ENCODE measurements around the gene FOSL2.

The FOSL2 gene

DNA sequence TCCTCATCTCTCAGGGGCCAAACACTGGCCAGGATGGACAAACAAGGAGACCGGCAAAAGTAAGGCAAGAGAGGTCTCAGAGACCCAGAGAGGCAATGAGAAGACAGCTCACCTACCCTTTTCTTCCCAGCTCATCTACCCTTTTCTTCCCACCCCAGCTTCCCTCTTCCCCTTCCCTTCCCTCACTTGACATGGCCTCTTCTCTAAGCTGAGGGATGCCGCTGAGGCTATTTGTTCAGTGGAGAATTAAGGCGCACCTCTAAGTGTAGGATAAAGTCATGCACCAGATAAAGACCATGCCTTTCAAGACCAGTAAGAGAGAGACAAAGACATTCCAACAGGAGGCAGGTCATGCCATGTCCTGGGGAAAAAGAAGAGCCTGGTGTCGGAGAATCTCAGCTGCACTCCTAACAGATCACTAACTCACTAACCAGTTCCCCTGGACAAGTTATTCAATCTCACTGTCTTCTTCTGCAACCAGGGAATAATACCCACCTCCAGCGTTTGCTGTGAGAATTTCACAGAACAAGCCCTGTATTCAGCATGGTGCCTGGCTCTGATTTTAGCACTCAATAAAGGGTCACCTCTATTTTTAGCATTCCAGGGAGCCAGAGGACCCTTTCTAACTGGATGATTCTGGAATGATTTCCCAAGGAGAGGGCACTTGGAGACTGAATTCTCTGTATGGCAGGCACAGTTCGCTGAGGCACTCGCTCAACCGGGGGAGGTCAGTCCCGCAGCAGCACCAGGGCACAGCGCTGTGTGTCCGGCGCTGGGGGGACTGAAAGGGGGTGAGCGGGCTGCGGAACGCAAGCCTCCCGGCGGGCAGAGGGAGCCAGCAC lies 3.0 kb upstream of the FOSL2 start:
- Histone ChIP-seq H3K4me2 (ENCODE audit: insufficient read depth, low read length) (peak overlapping the region; percentile 96), H3K4me1 (ENCODE audit: insufficient read depth, low read length) (peaks cover 32% of the 10 kb centered on the region), H3K27me3 (ENCODE audit: insufficient read depth, low read length, poor library complexity) (peaks cover 10% of the 10 kb centered on the region), H2AFZ (ENCODE audit: low read depth, low read length) (peak overlapping the region; percentile 81; the same call in 1 of the 2 replicates), H3K9ac (ENCODE audit: low read depth, low read length) (peak overlapping the region; percentile 84), H3K4me3 (ENCODE audit: low read depth in 1 of 2, low read length in 2 of 2) (peak overlapping the region in 1 of 2 experiments; percentile 69; a peak in 2 of 4 replicates), H3K27ac (ENCODE audit: low read length) (no peak overlapping the region), H3K9me3 (ENCODE audit: insufficient read depth, low read length, severe bottlenecking) (no peaks in the 10 kb centered on the region), H4K20me1 (ENCODE audit: insufficient read depth, low read length) (no peaks in the 10 kb centered on the region; the same call in 1 of the 2 replicates), H3K79me2 (ENCODE audit: insufficient read depth, low read length) (0 out of 2 replicates have a peak, but pooled peaks cover 3% of the 10 kb centered on the region), H3K36me3 (ENCODE audit: insufficient read depth, low read length) (no peaks in the 10 kb centered on the region)
- TF ChIP-seq, protein P1, sequence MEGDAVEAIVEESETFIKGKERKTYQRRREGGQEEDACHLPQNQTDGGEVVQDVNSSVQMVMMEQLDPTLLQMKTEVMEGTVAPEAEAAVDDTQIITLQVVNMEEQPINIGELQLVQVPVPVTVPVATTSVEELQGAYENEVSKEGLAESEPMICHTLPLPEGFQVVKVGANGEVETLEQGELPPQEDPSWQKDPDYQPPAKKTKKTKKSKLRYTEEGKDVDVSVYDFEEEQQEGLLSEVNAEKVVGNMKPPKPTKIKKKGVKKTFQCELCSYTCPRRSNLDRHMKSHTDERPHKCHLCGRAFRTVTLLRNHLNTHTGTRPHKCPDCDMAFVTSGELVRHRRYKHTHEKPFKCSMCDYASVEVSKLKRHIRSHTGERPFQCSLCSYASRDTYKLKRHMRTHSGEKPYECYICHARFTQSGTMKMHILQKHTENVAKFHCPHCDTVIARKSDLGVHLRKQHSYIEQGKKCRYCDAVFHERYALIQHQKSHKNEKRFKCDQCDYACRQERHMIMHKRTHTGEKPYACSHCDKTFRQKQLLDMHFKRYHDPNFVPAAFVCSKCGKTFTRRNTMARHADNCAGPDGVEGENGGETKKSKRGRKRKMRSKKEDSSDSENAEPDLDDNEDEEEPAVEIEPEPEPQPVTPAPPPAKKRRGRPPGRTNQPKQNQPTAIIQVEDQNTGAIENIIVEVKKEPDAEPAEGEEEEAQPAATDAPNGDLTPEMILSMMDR (IDR thresholded peaks at IDR 0.05; ENCODE audit: borderline replicate concordance, extremely low read depth, low read length, poor library complexity, severe bottlenecking), result no peak
- no peak for TF ChIP-seq EZH2 (IDR thresholded peaks at IDR 0.05; ENCODE audit: borderline replicate concordance, low read depth, low read length, severe bottlenecking)
- DNase-seq (no peak), ATAC-seq (ENCODE audit: insufficient read depth, low read depth) (no peak)

DNA sequence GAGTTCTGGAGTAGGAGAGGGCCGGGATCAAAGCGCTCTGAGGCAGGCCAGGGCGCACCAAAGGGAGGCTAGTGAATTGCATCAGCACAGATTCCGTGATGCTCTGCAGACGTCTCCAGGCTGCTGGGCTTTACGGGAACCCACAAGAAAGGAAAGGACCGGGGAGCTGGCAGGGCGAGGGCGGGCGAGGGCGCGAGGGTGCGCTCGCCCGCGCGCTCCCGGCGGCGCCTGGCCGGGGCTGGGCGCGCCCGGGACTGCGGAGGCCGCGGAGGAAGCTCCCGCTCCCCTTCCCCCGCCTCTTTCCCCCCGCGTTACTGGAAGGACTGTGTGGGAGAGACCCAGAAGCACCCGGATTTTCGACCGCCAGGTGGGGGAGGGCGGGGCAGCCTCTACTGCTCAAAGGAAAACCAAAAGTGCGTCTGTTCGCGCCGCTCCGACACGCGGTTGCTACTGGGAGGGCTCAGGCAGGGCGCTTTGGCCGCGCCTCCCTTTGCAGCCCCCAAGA lies 2.4 kb upstream of the FOSL2 start:
- H3K9ac ChIP-seq (ENCODE audit: low read depth, low read length), result peak overlapping the region; percentile 84
- H3K4me1 ChIP-seq (ENCODE audit: insufficient read depth, low read length), result peaks cover 39% of the 10 kb centered on the region
- H3K36me3 ChIP-seq (ENCODE audit: insufficient read depth, low read length), result no peaks in the 10 kb centered on the region
- peak; percentile 91 for DNase-seq
- peak overlapping the region; percentile 31 to 69 for H3K4me3 ChIP-seq (ENCODE audit: low read depth in 1 of 2, low read length in 2 of 2)
- peak overlapping the region; percentile 96 for H3K4me2 ChIP-seq (ENCODE audit: insufficient read depth, low read length)
- H3K79me2 ChIP-seq (ENCODE audit: insufficient read depth, low read length), result peaks cover 3% of the 10 kb centered on the region; the same call in 1 of the 2 replicates
- H3K9me3 ChIP-seq (ENCODE audit: insufficient read depth, low read length, severe bottlenecking), result no peaks in the 10 kb centered on the region
- H4K20me1 ChIP-seq (ENCODE audit: insufficient read depth, low read length), result peaks cover 5% of the 10 kb centered on the region; the same call in 1 of the 2 replicates
- ATAC-seq (ENCODE audit: insufficient read depth, low read depth), result peak; percentile 51
- H3K27me3 ChIP-seq (ENCODE audit: insufficient read depth, low read length, poor library complexity), result peaks cover 10% of the 10 kb centered on the region
- H3K27ac ChIP-seq (ENCODE audit: low read length), result peak overlapping the region; percentile 62
- peak overlapping the region; percentile 81 for H2AFZ ChIP-seq (ENCODE audit: low read depth, low read length)
- TF ChIP-seq EZH2 (IDR thresholded peaks at IDR 0.05; ENCODE audit: borderline replicate concordance, low read depth, low read length, severe bottlenecking), result no peak
- TF ChIP-seq, protein P1 (IDR thresholded peaks at IDR 0.05; ENCODE audit: borderline replicate concordance, extremely low read depth, low read length, poor library complexity, severe bottlenecking), result no peak

DNA sequence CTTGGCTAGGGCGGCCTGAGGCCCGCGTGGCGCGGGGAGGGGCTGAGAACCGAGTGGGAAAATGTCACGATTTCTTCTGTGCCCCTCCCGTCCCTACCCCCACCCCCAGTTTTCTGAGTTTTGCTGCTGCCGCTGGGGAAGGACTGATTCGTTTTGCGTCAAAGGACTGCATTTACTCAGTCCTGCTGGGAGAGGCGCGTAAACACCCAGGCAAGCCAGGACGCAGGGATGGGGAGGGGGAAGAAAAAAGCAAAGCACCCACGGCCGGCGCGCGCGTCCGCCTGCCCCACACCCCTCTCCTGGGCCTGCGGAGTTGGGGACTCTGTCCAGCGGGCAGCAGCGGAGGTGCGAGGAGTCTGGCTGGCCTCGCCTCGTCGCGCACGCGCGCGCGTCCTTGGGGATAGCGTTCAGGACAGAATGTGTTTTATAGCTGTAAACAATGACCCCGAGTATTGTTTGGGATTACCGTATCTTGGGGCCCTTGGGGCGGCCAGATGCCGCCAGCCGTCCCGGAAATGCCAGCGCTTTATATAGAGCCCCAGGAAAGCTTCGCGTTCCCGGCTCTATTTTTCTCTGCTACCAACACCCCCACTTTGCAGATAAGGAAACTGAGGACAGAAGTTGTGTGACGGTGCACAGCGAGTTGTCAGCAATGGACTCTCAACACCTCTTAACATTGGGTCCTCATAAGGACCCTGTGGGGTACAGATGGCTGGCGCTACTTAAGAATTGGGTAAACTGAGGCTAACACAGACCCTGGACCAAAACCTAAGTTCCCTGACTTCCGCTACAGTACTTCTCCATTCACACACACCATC lies 1.7 kb upstream of the FOSL2 start:
- H3K27me3 ChIP-seq (ENCODE audit: insufficient read depth, low read length, poor library complexity), result peaks cover 10% of the 10 kb centered on the region

More for the DNA sequence above, 1.7 kb upstream of the FOSL2 start:
- ATAC-seq (ENCODE audit: insufficient read depth, low read depth), result peak; percentile 1; the same call in 2 of the 3 replicates
- Histone ChIP-seq H3K79me2 (ENCODE audit: insufficient read depth, low read length) (peaks cover 3% of the 10 kb centered on the region; the same call in 1 of the 2 replicates), H2AFZ (ENCODE audit: low read depth, low read length) (peak overlapping the region; percentile 81), H3K4me2 (ENCODE audit: insufficient read depth, low read length) (peak overlapping the region; percentile 96), H3K9ac (ENCODE audit: low read depth, low read length) (peak overlapping the region; percentile 84), H3K4me1 (ENCODE audit: insufficient read depth, low read length) (peaks cover 45% of the 10 kb centered on the region), H3K4me3 (ENCODE audit: low read depth in 1 of 2, low read length in 2 of 2) (peak overlapping the region; percentile 31 to 69), H3K9me3 (ENCODE audit: insufficient read depth, low read length, severe bottlenecking) (no peaks in the 10 kb centered on the region), H4K20me1 (ENCODE audit: insufficient read depth, low read length) (peaks cover 5% of the 10 kb centered on the region; the same call in 1 of the 2 replicates), H3K36me3 (ENCODE audit: insufficient read depth, low read length) (no peaks in the 10 kb centered on the region), H3K27ac (ENCODE audit: low read length) (peak overlapping the region; percentile 62)
- no peak for TF ChIP-seq EZH2 (IDR thresholded peaks at IDR 0.05; ENCODE audit: borderline replicate concordance, low read depth, low read length, severe bottlenecking)
- TF ChIP-seq, protein P1 (IDR thresholded peaks at IDR 0.05; ENCODE audit: borderline replicate concordance, extremely low read depth, low read length, poor library complexity, severe bottlenecking), result no peak
- DNase-seq, result no peak
